HT-29 (cell line): ENCODE data around the gene GRM4. TPM values are rescaled to one million over a fixed set of nuclear protein-coding genes. Genes with fewer than 3 reads are reported as not detected.

Source experiments
- DNase-seq: peaks from one replicate; pipeline ENCODE4 v3.0.0-alpha.2; 2015; ENCODE audit warnings: low spot score
- total RNA-seq: library from RNA; depleted of rRNA; stranded (reverse); fragments of >200 nt; shearing (Covaris generic); gene quantifications from 2 replicates; pipeline ENCODE4 v1.2.3, GENCODE V29; 2014

Gene GRM4
- total RNA-seq, 1 experiment from 2014 or later: not detected

DNA sequence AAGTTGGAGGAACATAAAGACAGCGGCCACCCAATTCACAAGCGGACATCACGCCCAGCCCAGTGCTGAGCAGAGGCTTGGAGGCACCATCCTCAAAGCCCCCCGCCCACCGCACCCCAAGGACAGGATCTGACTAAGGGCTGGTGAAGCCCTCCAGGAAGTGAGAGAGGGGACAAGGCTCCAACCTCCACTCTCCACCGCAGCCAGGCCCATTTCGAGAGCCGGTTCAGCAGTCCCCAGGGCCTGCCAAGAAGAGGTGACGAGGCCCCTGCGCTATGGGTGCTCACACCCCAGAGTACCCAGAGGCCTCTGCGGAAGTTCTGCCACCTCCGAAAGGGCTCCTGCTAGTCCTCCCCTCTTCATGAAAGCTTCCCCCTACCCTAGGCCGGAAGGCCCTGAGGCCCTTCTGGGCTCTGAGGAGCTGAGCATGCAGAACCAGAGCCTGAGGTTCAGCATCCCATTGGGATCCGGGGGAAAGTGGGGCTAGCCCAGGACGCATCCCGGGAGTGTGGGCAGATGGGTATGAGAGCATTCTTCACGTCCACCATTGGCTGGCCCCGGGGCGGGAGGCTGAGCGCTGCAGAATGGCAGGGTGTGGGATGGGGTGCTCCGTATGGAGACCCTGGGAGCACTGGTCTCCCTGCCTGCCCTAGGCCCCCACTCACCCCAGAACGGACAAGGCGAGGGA is 2.5 kb downstream of the GRM4 start:
- no peak for DNase-seq

GRCh38 chr6:34142061-34142998 is 3.6 kb downstream of the GRM4 start:
- no peak for DNase-seq

DNA sequence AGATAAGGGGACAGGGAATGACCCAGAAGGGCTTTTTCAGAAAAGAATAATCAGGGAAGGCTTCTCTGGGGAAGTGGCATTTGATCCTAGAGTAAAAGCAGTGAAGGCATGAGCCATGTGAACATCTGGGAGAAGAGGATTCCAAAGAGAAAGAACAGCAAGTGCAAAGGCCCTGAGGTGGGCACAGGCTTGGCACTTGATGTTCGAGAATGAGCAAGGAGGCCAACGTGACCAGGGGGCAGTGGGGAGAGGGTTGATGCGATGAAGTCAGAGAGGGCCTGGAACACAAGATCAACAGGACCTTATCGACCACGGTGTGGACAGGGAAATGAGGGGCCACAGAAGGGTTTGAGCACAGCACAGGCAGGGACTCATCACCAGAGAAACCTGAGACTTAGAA is 5.8 kb downstream of the GRM4 start:
- DNase-seq: no peak

DNA sequence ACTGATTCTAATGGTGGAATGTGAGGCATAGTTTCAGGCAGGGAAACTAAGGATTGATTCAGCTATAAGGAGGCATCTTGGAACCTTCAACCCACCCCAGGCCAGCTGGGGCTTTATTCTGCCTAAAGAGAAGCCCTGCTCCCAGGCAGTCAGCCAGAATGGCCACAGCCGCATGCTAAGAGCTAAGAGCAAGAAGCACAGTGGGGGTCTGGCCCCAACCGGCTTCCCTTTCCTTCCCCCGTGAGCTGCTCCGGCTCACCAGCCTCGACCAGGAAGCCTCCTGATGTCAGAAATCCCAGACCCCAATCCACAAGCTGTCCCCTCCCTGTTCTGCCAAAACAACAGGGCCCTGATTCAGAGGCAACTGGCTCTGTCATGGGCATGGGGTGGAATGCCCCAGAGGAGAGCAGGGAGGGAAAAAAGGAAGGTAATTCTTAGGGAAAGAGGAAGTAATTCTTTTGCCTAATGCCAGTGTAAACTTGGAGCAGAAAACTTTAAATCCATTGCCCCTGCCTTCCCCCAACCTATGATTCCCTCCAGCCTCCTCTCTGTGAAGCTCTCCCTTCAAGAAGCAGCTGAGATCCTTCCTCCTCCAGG is 6.9 kb downstream of the GRM4 start:
- DNase-seq: no peak

- no peak for DNase-seq
These were observed 7.7 kb downstream of the GRM4 start for GRCh38 chr6:34138191-34138590.

- no peak for DNase-seq
These were observed 10.3 kb downstream of the GRM4 start for GRCh38 chr6:34135541-34135940.

- DNase-seq: peak; percentile 40
These were observed 13.3 kb downstream of the GRM4 start for GRCh38 chr6:34132486-34133185.

GRCh38 chr6:34131326-34132290 is 14.3 kb downstream of the GRM4 start:
- DNase-seq: no peak

- no peak for DNase-seq
These were observed 15.0 kb downstream of the GRM4 start for GRCh38 chr6:34130862-34131261.

DNA sequence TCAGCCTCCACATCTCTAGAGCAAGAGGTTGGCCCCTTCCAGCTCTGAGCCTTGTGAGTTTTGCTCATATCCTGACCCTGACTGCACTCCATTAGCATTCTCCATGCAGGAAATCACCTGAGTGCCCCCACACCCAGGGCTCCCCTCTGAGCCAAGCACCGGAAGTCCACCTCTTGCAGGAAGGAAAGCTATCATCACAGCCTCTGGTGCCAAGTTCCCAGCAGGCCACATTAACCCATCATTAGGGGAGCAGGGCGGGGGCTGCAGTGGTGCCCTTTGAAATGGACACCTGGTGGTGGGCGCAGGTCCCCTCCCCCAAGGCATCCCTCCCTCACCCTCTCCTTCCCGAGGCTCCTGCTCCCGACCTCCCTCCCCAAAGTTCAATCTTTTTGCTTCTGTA is 16.1 kb downstream of the GRM4 start:
- DNase-seq: no peak

GRCh38 chr6:34128045-34128444 is 17.8 kb downstream of the GRM4 start:
- DNase-seq: no peak

- DNase-seq: no peak
These were observed 19.5 kb downstream of the GRM4 start for GRCh38 chr6:34126419-34126818.

DNA sequence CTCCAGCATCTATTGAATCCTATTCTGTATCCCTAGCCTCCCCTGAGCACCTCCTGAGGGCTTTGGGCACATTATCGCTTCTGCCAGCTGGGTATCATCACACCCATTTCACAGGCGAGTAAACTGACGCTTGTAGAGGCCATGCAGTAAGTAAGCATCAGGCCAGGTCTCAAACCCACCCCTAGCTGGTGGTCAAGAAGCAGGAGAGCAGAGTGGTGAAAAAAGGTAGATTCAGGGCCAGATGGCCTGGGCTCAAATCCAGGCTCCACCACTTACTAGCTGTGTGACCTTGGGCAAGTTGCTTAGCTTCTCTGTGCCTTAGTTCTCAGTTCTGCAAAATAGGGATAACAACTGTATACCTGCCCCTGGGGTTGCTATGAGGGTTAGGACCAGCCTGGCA is 19.9 kb downstream of the GRM4 start:
- DNase-seq: no peak

DNA sequence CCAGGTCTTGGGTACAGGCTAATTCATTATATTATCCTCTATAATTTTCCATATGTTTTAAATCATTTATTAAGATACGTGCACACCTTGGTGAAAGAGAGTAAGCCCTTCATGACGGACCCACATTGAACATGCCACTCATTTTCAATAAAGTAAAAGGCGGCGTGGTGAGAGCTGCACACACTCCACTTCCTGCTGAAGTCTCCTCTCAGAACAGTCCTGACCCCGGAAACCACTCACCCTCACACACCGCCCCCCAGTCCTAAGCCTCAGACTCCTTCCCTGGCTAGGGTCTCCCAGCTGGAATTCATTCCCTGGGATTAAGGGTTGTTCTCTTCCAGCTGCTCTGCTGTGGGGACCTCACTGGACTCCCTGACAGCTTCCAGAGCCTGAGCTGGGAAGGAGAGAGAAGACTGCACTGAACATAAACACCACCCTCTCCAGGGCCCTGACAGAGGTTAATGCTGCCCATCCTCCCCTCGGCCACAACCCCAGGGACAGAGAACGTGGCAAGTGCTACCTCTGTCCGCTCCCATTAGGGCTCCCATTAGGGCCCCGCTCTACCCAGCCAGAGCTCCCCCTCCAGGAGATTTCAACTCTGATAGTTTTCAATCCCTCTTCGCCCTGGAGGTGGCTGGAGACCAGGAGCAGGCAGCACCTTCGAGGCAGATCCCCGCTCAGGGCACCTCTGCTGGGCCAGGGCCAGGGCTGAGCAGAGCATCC is 24.8 kb downstream of the GRM4 start:
- no peak for DNase-seq

DNA sequence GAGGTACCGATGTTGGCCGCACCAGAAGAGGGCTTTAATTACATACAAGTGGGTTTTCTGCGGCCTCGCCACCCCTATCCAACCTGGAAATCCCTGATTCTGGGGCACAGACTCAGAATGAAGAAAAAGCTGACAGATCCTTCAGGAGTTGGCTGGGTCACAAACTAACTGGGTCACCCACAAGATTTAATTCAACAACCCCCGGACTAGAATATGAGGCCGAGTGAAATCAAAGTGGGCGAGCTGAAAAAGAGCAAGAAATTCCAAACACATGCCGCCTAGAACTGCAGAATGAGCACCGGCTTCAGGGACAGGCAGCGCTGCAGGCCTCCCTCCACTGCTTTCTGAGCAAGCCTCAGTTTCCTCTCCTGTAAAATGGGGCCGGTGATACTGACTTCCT is 30.0 kb downstream of the GRM4 start:
- no peak for DNase-seq

GRCh38 chr6:34115403-34115795 is 30.5 kb downstream of the GRM4 start:
- no peak for DNase-seq

DNA sequence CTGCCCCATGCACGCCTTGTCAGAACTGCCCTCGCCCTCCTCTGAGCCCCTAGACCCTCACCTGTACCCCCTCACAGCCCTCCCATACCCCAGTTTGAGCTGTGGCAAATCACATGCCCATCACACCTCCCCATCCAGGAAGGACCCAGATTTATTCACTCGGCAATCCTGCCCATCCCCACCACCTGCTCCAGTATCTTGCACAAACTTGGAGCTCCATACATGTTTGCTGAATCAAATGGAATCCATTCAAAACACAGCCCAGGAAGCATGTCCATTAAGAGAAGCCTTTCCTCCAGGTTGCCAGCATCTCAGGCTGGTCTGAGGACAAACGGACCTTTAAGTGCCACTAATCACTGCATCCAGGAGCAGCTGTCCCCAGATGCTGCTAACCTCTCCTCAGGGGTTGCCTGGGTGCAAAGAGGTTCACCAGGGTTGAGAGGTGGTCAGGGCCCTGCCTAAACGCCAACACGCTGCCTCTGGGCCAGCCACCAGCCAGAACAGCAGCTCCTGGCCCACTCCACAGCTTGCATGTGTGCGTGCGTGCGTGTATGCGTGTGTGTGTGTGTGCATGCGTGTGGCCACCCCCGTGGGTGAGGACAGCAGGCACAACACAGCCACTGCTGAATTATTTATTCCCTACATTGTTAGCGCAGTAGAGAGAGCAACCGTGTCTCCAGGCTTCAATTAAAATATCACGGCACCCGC is 31.0 kb downstream of the GRM4 start:
- DNase-seq: no peak

DNA sequence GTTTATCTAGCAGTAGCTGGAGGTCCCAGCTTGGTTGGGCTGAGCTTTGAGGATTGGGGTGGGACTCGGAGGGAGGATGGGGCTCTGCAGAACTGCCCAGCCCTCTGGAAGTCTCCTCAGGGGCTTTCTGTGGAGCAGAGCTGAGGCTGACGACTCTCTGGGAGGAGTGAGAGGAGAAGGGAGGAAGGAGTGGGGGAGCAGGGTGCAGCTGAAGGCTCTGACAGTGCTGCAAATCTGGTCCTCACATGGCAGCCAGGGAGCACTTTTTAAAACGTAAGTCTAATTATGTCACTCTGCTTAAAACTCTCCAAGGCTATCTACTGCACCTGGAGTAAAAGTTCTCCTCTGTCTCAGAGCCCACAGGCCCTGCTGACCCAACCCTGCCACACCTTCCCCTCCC is 32.4 kb downstream of the GRM4 start:
- no peak for DNase-seq

- no peak for DNase-seq
These were observed 33.8 kb downstream of the GRM4 start for GRCh38 chr6:34112126-34112525.
